GM18951 (cell line): ENCODE measurements around the gene RGS11.
A peak's percentile ranks its signal among the peaks of the same experiment; 100 is the strongest.
"Not testable (repeated sequence)": the region's sequence is repeated elsewhere in the genome, so short reads cannot be mapped to it uniquely, and the experiment has no call there.

Source experiments
- POLR2A ChIP-seq: IDR thresholded peaks from 4 replicates; pipeline ENCODE4 v1.6.1; 2011; ENCODE audit warnings: mild to moderate bottlenecking; ENCODE audit not compliant: insufficient read length, insufficient read depth; ENCODE audit errors: extremely low read depth
- in situ Hi-C: fragments of 300-500 bp; cut with MboI; formaldehyde crosslinking; loops from one replicate; pipeline ENCODE4 v1.12.0; 2022; ENCODE audit warnings: low sequenced_read_pairs, mixed read lengths, inconsistent platforms; ENCODE audit not compliant: unreplicated experiment

RGS11 gene

DNA sequence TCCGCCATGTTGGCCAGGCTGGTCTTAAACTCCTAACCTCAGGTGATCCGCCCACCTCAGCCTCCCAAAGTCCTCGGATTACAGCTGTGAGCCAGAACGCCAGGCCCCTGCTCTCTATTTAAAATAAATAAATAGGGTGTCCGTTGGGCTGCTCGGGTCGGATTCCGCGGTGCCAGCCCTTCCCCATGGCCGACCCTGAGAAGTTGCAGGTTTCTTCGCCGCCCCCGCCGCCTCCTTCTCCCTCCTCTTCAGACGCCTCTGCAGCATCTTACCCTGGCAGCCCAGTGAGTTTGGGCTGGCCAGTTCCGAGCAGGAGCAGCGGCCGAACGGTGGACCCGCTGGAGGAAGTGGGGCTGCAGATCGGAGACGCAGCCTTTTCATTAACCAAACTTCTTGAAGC lies 44.8 kb downstream of the RGS11 start:
- in situ Hi-C loops = no loop called here

DNA sequence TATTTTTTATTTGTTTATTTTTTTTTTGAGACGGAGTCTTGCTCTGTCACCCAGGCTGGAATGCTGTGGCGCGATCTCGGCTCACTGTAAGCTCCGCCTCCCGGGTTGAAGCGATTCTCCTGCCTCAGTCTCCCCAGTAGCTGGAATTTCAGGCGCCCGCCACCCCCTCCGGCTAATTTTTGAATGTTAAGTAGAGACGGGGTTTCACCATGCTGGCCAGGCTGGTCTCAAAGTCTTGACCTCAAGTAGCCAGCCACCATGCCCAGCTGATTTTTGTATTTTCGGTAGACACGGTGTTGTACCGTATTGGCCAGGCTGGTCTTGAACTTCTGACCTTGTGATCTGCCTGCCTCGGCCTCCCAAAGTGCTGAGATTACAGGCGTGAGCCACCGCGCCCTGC lies 45.4 kb downstream of the RGS11 start:
- in situ Hi-C loops = not testable (repeated sequence)

More for the DNA sequence above, 44.8 kb downstream of the RGS11 start:
- TF ChIP-seq POLR2A = no peak

DNA sequence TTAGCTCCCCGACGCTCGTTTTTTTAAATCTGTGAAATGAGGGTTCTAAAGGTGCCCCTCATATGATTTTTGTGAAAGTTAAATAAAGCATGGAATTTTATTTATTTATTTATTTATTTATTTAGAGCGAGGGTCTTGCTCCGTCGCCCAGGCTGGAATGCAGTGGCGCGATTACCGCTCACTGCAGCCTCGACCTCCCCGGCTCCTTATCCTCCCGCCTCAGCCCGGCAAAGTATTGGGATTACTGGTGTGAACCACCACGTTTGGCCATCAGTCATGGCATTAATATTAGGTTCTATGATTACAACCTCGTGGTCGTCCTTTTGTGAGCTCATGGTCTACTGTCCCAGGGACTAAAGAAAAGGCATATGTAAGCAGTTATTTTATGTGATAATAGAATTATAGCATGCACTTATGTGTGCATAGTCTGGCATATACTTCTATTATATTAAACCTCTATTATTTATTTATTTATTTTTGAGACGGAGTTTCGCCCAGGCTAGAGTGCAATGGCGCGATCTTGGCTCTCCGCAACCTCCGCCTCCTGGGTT lies 45.9 kb downstream of the RGS11 start:
- in situ Hi-C loops = no loop called here
- no peak for TF ChIP-seq POLR2A

DNA sequence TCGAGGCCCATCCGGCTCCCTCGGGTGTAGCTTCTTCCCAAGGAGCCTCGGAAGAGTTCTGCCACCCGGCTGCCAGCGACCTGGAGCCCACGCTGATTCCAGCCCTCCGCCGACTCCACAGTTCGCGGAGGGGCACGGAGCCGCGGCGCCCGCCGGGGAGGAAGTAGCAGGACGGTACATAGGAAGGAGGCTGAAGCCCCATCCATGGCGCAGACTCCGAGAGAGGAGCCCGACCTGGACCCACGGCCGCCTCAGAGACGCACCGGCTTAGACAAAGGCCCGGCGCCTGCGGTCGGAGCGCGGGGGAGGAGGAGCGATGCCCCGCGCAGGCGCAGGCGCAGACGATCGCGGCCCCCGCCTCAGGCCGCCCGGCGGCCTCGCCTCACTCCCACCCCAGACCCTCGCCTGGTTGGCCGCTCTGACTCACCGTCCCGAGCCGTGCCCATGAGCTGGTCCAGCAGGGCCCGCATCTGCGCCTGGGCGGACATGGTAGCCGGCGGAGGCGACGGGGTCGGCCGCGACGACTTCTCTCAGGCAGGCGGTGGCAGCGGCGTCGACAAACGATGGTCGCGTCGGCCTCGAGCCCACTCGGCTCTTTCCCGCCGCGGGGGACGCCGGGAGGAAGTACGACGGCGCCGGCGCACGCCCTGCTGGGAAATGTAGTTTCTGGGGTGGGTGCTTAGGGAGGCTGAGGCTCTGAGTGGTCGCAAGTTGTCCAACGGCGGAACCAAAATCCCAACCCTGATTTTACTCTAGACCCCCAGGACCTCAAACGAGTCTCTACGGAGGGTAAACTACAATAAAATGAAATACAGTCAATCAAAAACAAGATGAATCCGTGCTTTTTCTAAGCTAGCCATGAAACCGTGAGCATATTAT lies 46.7 kb downstream of the RGS11 start, which contains the start of gene LUC7L:
Gene LUC7L, minus strand, starts transcription at position 598 of the 879 bp plus-strand sequence. Its CDS starts 110 bp downstream, at position 488.
- in situ Hi-C loops = no loop called here

DNA sequence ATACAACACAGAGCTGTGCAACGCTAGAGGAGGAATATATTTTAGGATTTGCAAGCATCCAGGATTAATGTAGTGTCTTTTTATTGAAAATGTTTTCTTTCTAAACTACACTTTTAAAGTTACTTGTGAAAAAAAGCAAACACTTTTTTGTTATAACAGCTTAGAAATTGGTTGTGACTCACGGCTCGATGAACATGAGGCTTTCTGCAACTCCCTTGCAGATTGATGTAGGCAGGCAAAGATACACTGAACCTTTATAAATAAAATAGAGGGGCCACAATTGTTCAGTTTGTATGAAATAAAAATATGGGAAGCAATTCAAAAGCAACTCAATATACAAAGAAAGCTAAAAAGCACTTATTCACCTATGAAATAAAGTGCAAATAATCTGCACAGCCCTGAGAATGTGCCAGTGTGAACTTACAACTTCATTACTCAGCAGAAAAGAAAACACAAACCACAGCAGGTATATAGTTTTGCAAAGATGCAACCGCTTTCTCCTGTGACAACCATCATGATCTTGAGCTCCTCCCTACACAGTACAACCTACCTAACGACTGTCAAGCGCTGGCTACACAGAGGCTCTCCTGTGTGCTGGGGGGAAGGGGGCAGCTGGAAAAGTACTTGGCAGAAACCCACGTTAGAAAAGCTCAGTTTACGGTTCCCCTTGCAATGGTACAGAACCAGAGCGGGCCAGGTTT lies 47.4 kb downstream of the RGS11 start:
- TF ChIP-seq POLR2A = no peak
- in situ Hi-C loops = no loop called here

More for the DNA sequence above, 46.7 kb downstream of the RGS11 start, which contains the start of gene LUC7L:
- peak; percentile 99 for TF ChIP-seq POLR2A

DNA sequence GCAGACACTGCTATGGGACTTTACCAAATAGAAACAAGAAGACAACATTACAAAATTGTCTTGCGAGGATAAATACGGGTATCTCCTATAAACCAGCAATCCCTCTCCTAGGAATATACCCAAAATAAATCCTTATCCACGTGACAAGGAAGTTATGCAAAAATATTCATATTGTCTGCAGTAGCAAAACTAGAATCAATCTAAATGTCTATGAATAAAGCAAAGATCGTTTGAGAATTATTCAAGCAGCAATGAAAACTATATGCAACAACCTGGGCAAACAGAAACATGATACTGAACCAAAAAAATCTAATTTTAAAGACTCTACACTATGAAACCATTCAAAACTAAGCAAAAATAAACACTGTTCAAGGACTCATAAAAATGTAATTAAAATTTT lies 55.7 kb downstream of the RGS11 start:
- in situ Hi-C loops = no loop called here
- no peak for TF ChIP-seq POLR2A
